Posterior vena cava (tissue), 2 donors: ENCODE measurements around the gene HUNK. TPM values are rescaled to one million over a fixed set of nuclear protein-coding genes. Genes with fewer than 3 reads are reported as not detected.
"Not testable (repeated sequence)": the region's sequence is repeated elsewhere in the genome, so short reads cannot be mapped to it uniquely, and the experiment has no call there.

Source experiments
- DNase-seq: peaks from one replicate; pipeline ENCODE4 v3.0.0-alpha.2; 2020; ENCODE audit warnings: low spot score
- intact Hi-C, 2 donors: fragments of 100-400 bp; cut with DNase I; formaldehyde crosslinking; loops; one replicate each; pipeline versions ENCODE4 v1.14.1 to v1.14.2; 2022 to 2023
- total RNA-seq, 2 donors: library from RNA; stranded (reverse); fragmentation: NEBNext Ultra II Directional; extraction: Animal tissue kit (Norgen Biotek cat#: 25700); gene quantifications; one replicate each; pipeline ENCODE4 v1.2.1, GENCODE V29; 2021
- donor health status: DM: yes; HTN: yes; CAD: no.
- donor health status: DM: yes; HTN: yes; CAD: no.

HUNK gene
- total RNA-seq, 2 donors from 2014 or later: 6.9 to 11.8 TPM

GRCh38 chr21:31865429-31865970, 7.3 kb upstream of the HUNK start:
- intact Hi-C loops: loop anchor here (5.0 kb wide), 1 partner anchor 392 kb away; no protein-coding TSS in a partner anchor
- no peak for DNase-seq

DNA sequence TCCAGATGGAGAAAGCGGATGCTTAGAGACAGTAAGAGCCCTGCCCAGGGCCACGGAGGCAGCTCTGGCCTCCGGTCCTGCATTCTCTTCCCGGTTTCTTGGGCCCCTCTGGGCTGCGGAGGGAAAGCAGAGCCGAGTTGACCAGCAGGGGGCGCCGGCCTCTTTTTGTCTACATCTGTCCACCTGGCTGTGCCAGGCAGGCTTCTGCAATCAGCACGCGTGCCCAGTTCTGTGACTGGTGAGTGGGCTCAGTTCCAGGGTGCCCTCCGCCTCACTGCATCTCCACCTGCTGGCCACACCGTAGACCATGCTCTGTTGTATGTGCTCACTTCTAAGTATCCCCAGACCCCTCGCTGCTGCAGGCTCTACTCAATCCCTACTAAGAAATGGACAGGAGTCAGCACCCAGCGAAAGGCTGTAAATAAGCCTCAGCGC, 6.7 kb upstream of the HUNK start:
- intact Hi-C loops: loop anchor here (5.0 kb wide), 1 partner anchor 391 kb away; no protein-coding TSS in a partner anchor
- DNase-seq: peak; percentile 93

DNA sequence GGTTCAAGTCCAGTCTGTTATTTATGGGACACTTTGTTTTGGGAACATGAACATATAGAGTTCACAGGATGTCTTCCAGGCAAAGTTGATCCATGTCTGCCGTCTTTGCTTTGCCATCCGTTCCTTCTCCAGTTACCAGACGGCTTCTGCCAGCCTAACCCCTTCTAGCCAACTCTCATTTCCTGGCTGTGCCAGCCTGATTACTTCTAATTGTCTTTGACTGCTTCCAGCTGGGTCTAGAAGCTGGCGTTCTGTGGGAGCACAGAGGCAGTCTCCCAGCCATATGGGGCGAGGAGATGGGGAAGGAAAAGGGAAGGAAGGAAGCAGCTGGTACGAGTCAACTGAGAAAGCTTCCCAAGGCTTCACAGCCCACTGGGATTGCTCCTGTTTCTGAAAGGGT, 3.1 kb upstream of the HUNK start:
- no peak for DNase-seq
- intact Hi-C loops: loop anchor here (5.0 kb wide), 1 partner anchor 388 kb away; no protein-coding TSS in a partner anchor

DNA sequence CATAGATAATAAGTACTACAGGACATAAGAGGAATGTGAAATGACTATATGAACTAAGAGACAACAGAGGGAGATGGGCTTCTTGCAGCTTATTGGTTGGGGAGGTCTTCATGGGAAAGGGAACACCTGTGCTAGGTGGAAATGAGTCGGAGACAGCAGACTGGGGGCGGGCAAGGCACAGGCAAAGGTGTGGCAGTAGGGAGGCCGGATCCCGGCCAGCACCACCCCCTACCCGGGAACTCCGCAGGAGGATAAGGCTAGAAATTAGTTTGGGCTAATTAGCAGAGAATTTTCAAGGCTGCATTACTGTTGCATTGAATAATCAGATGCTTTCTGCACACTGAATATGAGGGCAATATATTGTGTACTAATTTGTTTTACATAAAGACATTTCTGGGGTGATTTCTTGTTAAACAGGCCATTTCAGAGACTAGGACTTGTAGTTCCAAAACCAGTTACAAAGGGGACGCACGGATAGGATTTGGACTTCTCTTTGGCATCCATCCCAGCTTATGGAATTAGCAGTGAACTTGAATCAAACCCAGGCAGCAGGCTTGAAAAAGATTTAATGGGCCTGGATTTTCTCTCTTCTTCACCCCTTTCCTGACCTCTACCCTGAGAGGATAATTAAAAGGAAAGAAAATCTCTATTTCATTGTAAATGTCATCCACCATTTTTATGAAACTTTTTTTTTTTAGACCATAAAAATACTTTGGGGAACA, 2.2 kb upstream of the HUNK start:
- no peak for DNase-seq
- intact Hi-C loops: no loop called here

- DNase-seq, intact Hi-C loops: not testable (repeated sequence)
Measured at GRCh38 chr21:31871371-31871770, 1.4 kb upstream of the HUNK start.

DNA sequence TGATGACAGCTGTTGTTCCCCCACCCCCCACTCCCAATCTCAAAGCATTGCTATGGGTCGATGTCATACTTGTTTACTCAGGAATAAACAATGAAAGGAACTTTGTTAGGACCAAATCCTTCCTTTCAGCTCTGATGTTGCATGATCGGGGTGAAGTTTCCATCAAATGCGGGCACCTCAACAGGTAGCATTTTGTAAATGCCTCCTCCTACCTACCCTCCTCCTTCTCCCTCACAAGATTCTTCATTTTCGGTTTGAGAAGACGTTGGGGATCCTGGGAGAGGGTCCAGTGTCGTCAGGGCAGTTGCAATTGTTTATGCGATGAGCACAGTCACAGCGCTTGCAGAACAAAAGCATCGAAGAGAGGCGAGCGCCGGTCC, 758 bp upstream of the HUNK start:
- DNase-seq: no peak
- intact Hi-C loops: no loop called here

GRCh38 chr21:31873275-31873695, 465 bp downstream of the HUNK start:
- intact Hi-C loops: no loop called here
- no peak for DNase-seq

DNA sequence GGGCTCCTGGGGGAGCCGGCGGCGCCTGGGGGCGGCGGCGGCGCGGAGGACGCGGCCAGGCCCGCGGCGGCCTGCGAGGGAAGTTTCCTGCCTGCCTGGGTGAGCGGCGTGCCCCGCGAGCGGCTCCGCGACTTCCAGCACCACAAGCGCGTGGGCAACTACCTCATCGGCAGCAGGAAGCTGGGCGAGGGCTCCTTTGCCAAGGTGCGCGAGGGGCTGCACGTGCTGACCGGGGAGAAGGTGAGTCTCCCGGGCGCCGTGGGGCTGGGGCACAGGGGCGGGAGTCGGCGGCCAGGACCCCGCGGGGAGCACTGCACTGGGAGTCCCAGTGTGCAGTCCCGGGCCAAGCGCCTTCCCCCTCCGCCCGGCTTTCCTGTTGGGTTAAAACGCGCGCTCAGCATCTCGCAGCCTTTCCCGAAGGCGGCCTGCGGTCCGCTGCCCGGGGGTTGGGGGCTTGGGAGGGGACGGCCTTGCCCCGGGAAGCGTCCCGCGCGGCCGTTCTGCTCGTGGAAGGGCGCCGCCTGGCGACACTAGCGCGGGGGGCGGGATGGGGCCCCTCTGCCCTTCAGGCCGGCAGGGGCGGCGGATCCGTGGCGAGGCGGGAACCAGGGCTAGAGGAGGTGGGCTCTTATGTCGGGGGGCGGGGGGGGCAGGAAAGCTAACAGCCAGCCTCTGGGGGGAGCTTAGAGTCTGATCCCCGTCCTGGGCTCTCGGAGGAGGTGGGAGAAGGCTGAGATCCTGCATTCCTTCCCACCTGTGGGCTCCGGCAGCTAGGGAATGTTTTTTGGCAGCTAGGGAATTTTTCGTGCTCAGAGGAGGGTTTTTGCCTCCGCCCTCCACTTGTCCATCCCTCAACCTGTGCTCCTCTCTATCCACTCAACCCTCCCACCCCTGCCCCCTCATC, 1.1 kb downstream of the HUNK start:
- peak; percentile 84 for DNase-seq
- intact Hi-C loops: no loop called here

DNA sequence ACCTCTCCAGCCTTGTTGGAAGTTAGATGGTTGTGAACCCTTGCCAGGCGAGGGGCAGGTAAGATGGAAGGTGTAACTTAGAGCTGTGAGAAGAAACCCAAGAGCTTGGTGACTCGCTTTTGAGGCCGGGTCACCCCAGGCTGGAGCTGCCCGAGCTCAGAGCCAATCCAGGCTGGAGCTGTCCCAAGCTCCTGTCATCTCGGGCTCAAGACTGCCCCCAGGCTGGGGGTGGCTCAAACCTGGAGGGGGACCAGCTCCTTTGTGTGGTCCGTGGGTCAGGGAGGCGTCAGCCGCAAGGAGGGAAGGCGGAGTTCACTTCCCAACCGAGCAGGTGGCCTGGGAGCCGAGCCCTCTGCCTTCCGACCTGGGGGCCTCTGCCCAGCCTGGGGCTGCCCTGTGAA, 2.0 kb downstream of the HUNK start:
- no peak for DNase-seq
- intact Hi-C loops: no loop called here

DNA sequence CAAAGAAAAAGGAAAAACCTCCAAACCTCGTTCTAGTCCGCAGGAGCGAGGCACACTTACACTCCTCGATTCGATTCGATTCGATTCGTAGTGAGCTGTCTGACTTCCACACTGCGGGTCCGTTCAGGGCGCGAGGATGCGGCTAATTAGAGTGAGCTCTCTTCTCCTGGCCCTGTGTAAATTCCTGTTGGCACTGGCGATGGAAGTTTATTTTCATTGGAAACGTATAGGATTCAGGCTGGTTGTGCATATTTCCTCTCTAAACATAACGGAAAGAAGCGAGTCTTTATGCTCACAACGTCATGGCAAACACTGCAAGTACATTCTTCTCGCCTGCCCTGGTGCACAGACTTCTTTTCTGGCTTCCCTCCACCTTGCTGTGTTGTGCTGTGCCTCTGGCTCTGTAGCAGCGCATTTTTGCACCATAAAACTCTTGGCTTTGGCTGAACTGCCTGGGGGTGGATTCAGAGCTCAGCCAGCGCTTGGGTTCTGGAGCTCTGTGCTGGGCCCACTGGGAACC, 2.7 kb downstream of the HUNK start:
- intact Hi-C loops: no loop called here
- no peak for DNase-seq

DNA sequence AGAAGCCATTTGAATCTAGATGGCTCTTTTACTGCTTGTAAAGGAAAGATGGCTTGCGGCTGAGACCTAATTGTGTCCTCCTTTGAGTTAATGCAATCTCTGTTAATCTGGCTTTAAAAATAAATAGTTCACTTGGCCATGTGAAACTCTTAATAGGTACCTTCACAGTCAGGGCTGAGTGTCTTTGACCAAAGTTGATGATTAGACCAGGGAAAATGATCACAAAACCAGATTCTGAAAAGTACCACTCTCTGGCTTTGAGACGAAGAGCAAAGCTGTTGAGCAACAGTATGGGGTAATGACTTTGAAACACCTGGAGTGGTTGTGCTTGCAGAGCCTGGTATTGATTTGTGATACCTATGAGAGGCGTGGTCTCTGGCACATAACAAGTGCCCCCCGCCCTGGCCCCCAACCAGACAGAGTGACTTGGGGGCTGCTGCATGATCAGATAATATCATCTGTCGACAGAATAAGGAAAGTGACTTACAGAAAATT, 4.7 kb downstream of the HUNK start:
- no peak for DNase-seq
- intact Hi-C loops: no loop called here

DNA sequence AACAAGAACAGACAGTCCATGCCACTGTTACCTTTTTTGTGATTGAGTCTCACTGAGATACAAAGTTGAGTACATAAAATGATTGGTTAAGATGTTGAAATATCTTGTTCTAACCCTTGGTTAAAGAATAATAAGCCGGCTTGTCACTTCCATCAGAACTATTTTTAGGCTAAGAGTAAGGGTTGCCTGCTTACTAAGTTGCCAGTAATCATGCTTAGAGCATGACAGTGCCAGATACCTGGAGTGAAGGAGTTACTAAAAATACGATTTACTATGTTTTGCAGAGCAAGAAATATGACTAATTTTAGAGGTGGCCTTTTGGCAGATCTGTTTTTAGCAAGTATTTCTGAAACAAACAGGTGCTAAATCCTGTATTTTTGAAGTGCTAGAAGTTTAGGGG, 6.0 kb downstream of the HUNK start:
- intact Hi-C loops: no loop called here
- DNase-seq: no peak

- intact Hi-C loops: no loop called here
Measured at GRCh38 chr21:31879241-31879650, 6.4 kb downstream of the HUNK start.

DNA sequence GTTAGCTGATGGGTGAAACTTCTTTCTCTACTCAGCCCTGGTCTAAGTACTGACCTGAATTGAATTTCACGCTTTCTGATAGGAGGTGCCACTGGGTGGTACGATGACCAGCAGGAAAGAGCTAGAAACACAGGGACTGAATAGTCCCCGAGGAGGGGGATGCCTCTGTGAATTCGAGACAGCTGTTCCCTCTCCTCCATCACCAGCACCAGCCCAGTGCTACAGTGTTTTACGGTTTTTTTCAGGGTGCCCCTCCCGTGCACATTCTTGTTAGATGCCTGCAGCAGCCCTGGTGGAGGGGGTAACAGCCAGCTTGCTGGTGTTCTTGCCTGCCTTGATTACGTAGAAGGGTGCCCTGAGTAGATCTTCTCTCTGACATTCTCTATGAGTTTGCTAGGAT, 7.1 kb downstream of the HUNK start:
- intact Hi-C loops: no loop called here
- DNase-seq: no peak

More at GRCh38 chr21:31879241-31879650, 6.4 kb downstream of the HUNK start:
- DNase-seq: no peak

DNA sequence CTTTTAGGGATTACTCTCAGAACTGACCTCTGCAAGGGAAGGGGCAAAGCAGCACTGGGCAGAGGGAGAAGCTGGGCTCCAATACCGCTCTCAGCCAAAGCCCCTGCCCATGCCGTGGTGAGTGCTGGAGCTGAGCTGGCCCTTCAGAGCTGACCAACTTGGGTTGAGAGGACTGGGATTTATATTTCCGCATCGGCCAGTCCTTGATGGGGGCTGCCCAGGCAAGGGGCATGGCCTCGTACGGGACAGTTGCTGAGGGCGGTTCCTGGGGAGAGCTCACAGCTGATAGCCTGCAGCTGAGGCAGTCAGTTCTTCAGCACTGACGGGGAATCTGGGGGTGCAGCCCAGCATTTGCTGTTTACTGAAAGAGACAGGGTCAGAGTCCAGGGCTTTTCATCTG, 8.0 kb downstream of the HUNK start:
- intact Hi-C loops: no loop called here
- DNase-seq: no peak

- no peak for DNase-seq
- intact Hi-C loops: no loop called here
Measured at GRCh38 chr21:31882711-31883110, 9.9 kb downstream of the HUNK start.

DNA sequence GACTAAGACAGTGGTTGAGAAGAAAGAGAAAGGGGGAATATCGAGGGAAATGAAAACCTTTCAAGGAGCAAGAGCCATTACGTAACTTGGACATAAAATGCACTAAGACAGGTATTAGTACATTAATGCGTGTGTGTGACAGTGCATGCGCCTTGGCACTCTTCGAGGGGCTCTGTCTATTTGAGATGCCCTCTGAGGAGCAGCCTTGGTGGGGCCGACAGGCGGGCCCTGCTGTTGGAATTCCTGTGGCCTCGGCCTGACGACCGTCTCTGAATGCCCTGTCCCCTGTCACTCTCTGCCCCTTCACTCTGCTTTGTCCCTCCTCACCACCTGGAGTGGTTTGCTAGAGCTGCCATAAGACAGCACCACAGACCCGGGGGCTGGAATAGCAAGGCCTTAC, 12.3 kb downstream of the HUNK start:
- DNase-seq: no peak
- intact Hi-C loops: loop anchor here in 1 of 2 donors (1.0 kb wide), 1 partner anchor 47 kb away; no protein-coding TSS in a partner anchor

GRCh38 chr21:31886915-31887314, 14.1 kb downstream of the HUNK start:
- intact Hi-C loops: no loop called here
- no peak for DNase-seq

DNA sequence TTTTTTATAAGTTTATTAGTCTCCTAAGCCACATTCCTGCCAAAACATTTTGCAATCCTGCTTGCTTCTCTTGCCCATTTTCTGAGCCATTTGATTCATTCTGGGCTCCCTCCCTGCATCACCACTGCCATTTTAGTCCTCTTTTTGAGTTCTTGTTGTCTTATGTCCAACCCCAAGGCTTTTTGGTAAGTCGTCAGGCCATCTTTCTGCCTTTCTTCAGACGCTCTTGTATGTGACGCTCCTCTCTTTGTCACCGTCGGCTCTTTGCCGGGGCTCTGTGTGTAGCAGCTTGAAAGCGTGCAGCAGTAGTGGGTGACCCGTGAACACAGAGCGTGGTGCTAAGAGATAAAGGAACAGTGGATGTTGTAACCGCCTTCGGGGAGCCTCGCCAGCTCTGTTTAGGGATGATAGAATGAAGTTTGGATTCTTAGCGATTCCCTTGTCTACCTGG, 14.6 kb downstream of the HUNK start:
- DNase-seq: peak; percentile 84
- intact Hi-C loops: no loop called here
